Measurements from ENCODE around the gene PPM1N. TPM values are rescaled to one million over a fixed set of nuclear protein-coding genes. Genes with fewer than 3 reads are reported as not detected.

PPM1N gene
- total and polyA plus RNA-seq, 2 of the 13 experiments (the other 11 are each of a cell fraction or from before 2014, with no cell fraction given) = 0.31 to 1.8 TPM

GRCh38 chr19:45547211-45547770 lies 49.0 kb downstream of the PPM1N start:
- FAIRE-seq (no peak), DNase-seq (ENCODE audit: low spot score) (no peak), ATAC-seq (peak; percentile 64)
- no TSS peak for BruUV-seq (replicated peaks)
- H3K79me2 ChIP-seq (ENCODE audit: insufficient read depth, low read length) = no peaks in the 10 kb centered on the region
- H3K4me3 ChIP-seq (replicated peaks in 1 of 3; ENCODE audit: insufficient read depth in 1 of 3, low read depth in 2 of 3, low read length in 3 of 3) = no peak overlapping the region
- no peaks in the 10 kb centered on the region for H3K27me3 ChIP-seq (ENCODE audit: control insufficient read depth in 1 of 2, insufficient read depth in 2 of 2, low read length in 2 of 2)
- 0 out of 2 replicates have a peak overlapping the region, but pooled peaks have one; percentile 10 for H3K9ac ChIP-seq (ENCODE audit: insufficient read depth, low read depth, low read length)
- CTCF ChIA-PET (ENCODE audit: low intra/inter-chr PET ratio, low total read pairs) = no interaction called here
- H3K4me2 ChIP-seq (ENCODE audit: low read depth, low read length) = peak overlapping the region; percentile 41; the same call in 1 of the 2 replicates
- peaks cover 26% of the 10 kb centered on the region for H3K4me1 ChIP-seq (ENCODE audit: insufficient read depth, low read length)
- no peaks in the 10 kb centered on the region for H3K36me3 ChIP-seq (replicated peaks in 1 of 2; ENCODE audit: control insufficient read depth in 1 of 2, insufficient read depth in 2 of 2, low read length in 2 of 2)
- no peaks in the 10 kb centered on the region for H4K20me1 ChIP-seq (ENCODE audit: insufficient read depth, low read length)
- in situ Hi-C loops (cut with HindIII; ENCODE audit: extremely low pct_ligation_motif_present, low pct_unique_long_range_greater_than_20kb) = no loop called here
- H2AFZ ChIP-seq (ENCODE audit: low read length) = no peak overlapping the region
- intact Hi-C loops (cut with micrococcal nuclease; ENCODE audit: unreplicated experiment) = no loop called here
- H3K9me3 ChIP-seq (ENCODE audit: low read length) = no peaks in the 10 kb centered on the region
- POLR2A ChIA-PET = no interaction called here
- WGBS (ENCODE audit: low lambda C conversion rate) = 56% methylated on average over 9 of the region's 10 CpGs
- H3K27ac ChIP-seq (ENCODE audit: extremely low read length, insufficient read depth, low read length) = peak overlapping the region; percentile 48
- TF ChIP-seq ZNF839 (CRISPR knock-in tag; IDR thresholded peaks at IDR 0.05; ENCODE audit: borderline replicate concordance) (no peak), ZNF800 (CRISPR knock-in tag; IDR thresholded peaks at IDR 0.05) (no peak), ZZZ3 (CRISPR knock-in tag; IDR thresholded peaks at IDR 0.05; ENCODE audit: borderline replicate concordance) (no peak), ZMYM3 (CRISPR knock-in tag; IDR thresholded peaks at IDR 0.05) (0 out of 2 replicates have a peak, but pooled peaks have one; percentile 13), FOXO4 (CRISPR knock-in tag; conservative IDR thresholded peaks at IDR 0.05) (no peak), HNF1B (CRISPR knock-in tag; IDR thresholded peaks at IDR 0.05) (0 out of 2 replicates have a peak, but pooled peaks have one; percentile 38), FOXA3 (CRISPR knock-in tag; IDR thresholded peaks at IDR 0.05) (0 out of 2 replicates have a peak, but pooled peaks have one; percentile 17), ZFP1 (CRISPR knock-in tag; IDR thresholded peaks at IDR 0.05) (no peak), CCDC6 (CRISPR knock-in tag; IDR thresholded peaks at IDR 0.05) (no peak), ARHGAP35 (CRISPR knock-in tag; IDR thresholded peaks at IDR 0.05; ENCODE audit: borderline replicate concordance) (no peak), THAP8 (CRISPR knock-in tag; IDR thresholded peaks at IDR 0.05; ENCODE audit: borderline replicate concordance) (no peak), FOXA1 (IDR thresholded peaks at IDR 0.05) (no peak), FOXA1 (CRISPR knock-in tag; IDR thresholded peaks at IDR 0.05) (0 out of 2 replicates have a peak, but pooled peaks have one; percentile 4), ZNF567 (CRISPR knock-in tag; IDR thresholded peaks at IDR 0.05; ENCODE audit: borderline replicate concordance) (no peak), PAXIP1 (CRISPR knock-in tag; conservative IDR thresholded peaks at IDR 0.05) (peak; percentile 16; the same call in 1 of the 2 replicates)
